Myometrial cell (primary cell): ENCODE measurements around the gene VPREB3. TPM values are rescaled to one million over a fixed set of nuclear protein-coding genes. Genes with fewer than 3 reads are reported as not detected.

ENCODE experiments used
- total RNA-seq: library from RNA; depleted of rRNA; stranded (reverse); fragments of >200 nt; gene quantifications from 2 replicates; pipeline ENCODE4 v1.2.3, GENCODE V29; 2015

Gene VPREB3
- not detected in 2 replicates for total RNA-seq

GRCh38 chr22:23754220-23754919, at the start of gene VPREB3:
Gene VPREB3, minus strand, starts transcription at chr22:23754425. Its CDS starts 62 bp downstream, at chr22:23754363.

GRCh38 chr22:23786752-23787599, 32.8 kb upstream of the VPREB3 start, which contains the start of gene SMARCB1:
Gene SMARCB1, plus strand, starts transcription at chr22:23786966. Its CDS starts 204 bp downstream, at chr22:23787170.

GRCh38 chr22:23772649-23773473, 18.6 kb upstream of the VPREB3 start, which contains the start of gene MMP11:
Gene MMP11, plus strand, starts transcription at chr22:23772849. Its CDS starts 22 bp downstream, at chr22:23772871.

GRCh38 chr22:23767673-23768548, 13.7 kb upstream of the VPREB3 start, which contains the start of gene CHCHD10:
Gene CHCHD10, minus strand, starts transcription at chr22:23767972. Its CDS starts 98 bp downstream, at chr22:23767874.

GRCh38 chr22:23762842-23763578, 8.8 kb upstream of the VPREB3 start, which contains the start of gene C22orf15:
Gene C22orf15, plus strand, starts transcription at chr22:23762990. Its CDS starts 317 bp downstream, at chr22:23763307.

GRCh38 chr22:23750714-23751440, 3.3 kb downstream of the VPREB3 start, which contains the start of gene ZNF70:
Gene ZNF70, minus strand, starts transcription at chr22:23751112. Its CDS starts 5,972 bp downstream, at chr22:23745140.

Other genes with a start within 250 kb of the VPREB3 start
- gene IGLL1, start 174.1 kb downstream of the VPREB3 start, total RNA-seq = not detected in 2 replicates
- gene DRICH1, start 122.1 kb downstream of the VPREB3 start, total RNA-seq = not detected in 2 replicates
- gene RGL4, start 63.4 kb downstream of the VPREB3 start, total RNA-seq = not detected in 2 replicates
- gene ZNF70, start 3.3 kb downstream of the VPREB3 start, total RNA-seq = 2.7 and 2.9 TPM in 2 replicates
- 1.1 and 1.2 TPM in 2 replicates for gene C22orf15, start 8.6 kb upstream of the VPREB3 start, total RNA-seq
- 1.9 and 2.3 TPM in 2 replicates for gene CHCHD10, start 13.5 kb upstream of the VPREB3 start, total RNA-seq
- gene MMP11, start 18.4 kb upstream of the VPREB3 start, total RNA-seq = 7.4 and 11.2 TPM in 2 replicates
- gene SMARCB1, start 32.5 kb upstream of the VPREB3 start, total RNA-seq = 121 and 151 TPM in 2 replicates
- gene DERL3, start 84.6 kb upstream of the VPREB3 start, total RNA-seq = 2.3 TPM in 1 of 2 replicates, not detected in the other
- 6.9 and 11.2 TPM in 2 replicates for gene SLC2A11, start 103.5 kb upstream of the VPREB3 start, total RNA-seq
- 473 and 481 TPM in 2 replicates for gene MIF, start 140.0 kb upstream of the VPREB3 start, total RNA-seq
- gene GSTT2B, start 206.8 kb upstream of the VPREB3 start, total RNA-seq = 1.8 and 2.6 TPM in 2 replicates
- gene DDTL, start 212.5 kb upstream of the VPREB3 start, total RNA-seq = not detected in 2 replicates
- 93.4 and 103 TPM in 2 replicates for gene DDT, start 220.0 kb upstream of the VPREB3 start, total RNA-seq
- gene GSTT2, start 225.7 kb upstream of the VPREB3 start, total RNA-seq = 1.2 TPM in 1 of 2 replicates, not detected in the other